ENCODE measurements around the gene CNN1.
"Not testable (repeated sequence)": the region's sequence is repeated elsewhere in the genome, so short reads cannot be mapped to it uniquely, and the experiment has no call there.

Gene CNN1

GRCh38 chr19:11566164-11566563 is 27.5 kb downstream of the CNN1 start:
- no peak for DNase-seq (ENCODE audit: low spot score)

GRCh38 chr19:11570039-11570462 is 31.4 kb downstream of the CNN1 start:
- no peak for DNase-seq (ENCODE audit: low spot score)

GRCh38 chr19:11573354-11573753 is 34.7 kb downstream of the CNN1 start:
- not testable (repeated sequence) for DNase-seq (ENCODE audit: low spot score)

- DNase-seq (ENCODE audit: low spot score): not testable (repeated sequence)
These were observed 35.1 kb downstream of the CNN1 start for GRCh38 chr19:11573763-11574162.

- DNase-seq (ENCODE audit: low spot score): no peak
These were observed 36.0 kb downstream of the CNN1 start for GRCh38 chr19:11574689-11575088.

- no peak for DNase-seq (ENCODE audit: low spot score)
These were observed 37.6 kb downstream of the CNN1 start for GRCh38 chr19:11576227-11576626.

- DNase-seq (ENCODE audit: low spot score): no peak
These were observed 39.0 kb downstream of the CNN1 start, which contains the start of gene ACP5 for GRCh38 chr19:11577451-11578257. Gene ACP5, minus strand, starts transcription at chr19:11577645. Its CDS starts 328 bp downstream, at chr19:11577317.

- no peak for DNase-seq (ENCODE audit: low spot score)
These were observed 39.8 kb downstream of the CNN1 start for GRCh38 chr19:11578258-11579142.

- DNase-seq (ENCODE audit: low spot score): no peak
These were observed 41.5 kb downstream of the CNN1 start for GRCh38 chr19:11580116-11580515.

- DNase-seq (ENCODE audit: low spot score): no peak
These were observed 43.1 kb downstream of the CNN1 start for GRCh38 chr19:11581740-11582139.

- DNase-seq (ENCODE audit: low spot score): no peak
These were observed 47.7 kb downstream of the CNN1 start for GRCh38 chr19:11586331-11586730.

GRCh38 chr19:11587302-11587974 is 48.8 kb downstream of the CNN1 start:
- DNase-seq (ENCODE audit: low spot score): peak; percentile 46

- DNase-seq (ENCODE audit: low spot score): no peak
These were observed 49.5 kb downstream of the CNN1 start for GRCh38 chr19:11587975-11588631.

GRCh38 chr19:11594084-11594483 is 55.4 kb downstream of the CNN1 start:
- no peak for DNase-seq (ENCODE audit: low spot score)

- DNase-seq (ENCODE audit: low spot score): no peak
These were observed 57.5 kb downstream of the CNN1 start for GRCh38 chr19:11596156-11596555.

- DNase-seq (ENCODE audit: low spot score): peak; percentile 97
These were observed 58.8 kb downstream of the CNN1 start, which contains the start of gene ZNF627 for GRCh38 chr19:11597202-11598102. Gene ZNF627, plus strand, starts transcription at chr19:11597483. Its CDS starts 145 bp downstream, at chr19:11597628.

- DNase-seq (ENCODE audit: low spot score): no peak
These were observed 59.4 kb downstream of the CNN1 start for GRCh38 chr19:11598103-11598483.

GRCh38 chr19:11598746-11599145 is 60.1 kb downstream of the CNN1 start:
- no peak for DNase-seq (ENCODE audit: low spot score)

GRCh38 chr19:11599704-11600103 is 61.1 kb downstream of the CNN1 start:
- not testable (repeated sequence) for DNase-seq (ENCODE audit: low spot score)

Data from putamen (tissue), 1 donor.